AG09309 (cell line): ENCODE measurements around the gene PRR32.

Source experiments
- DNase-seq: peaks from one replicate; pipeline ENCODE4 v3.0.0-alpha.2; 2010; ENCODE audit warnings: low read depth
- H3K4me3 ChIP-seq: 2 replicates; pipeline ENCODE4 v1.5.1; 2011; ENCODE audit warnings: mild to moderate bottlenecking, low read depth, low read length, moderate library complexity; ENCODE audit not compliant: control insufficient read depth
- CTCF ChIP-seq: IDR thresholded peaks from 2 replicates; pipeline ENCODE4 v1.5.1; 2011; ENCODE audit warnings: mild to moderate bottlenecking, low read depth, low read length, inconsistent platforms; ENCODE audit not compliant: insufficient read depth, control insufficient read depth; ENCODE audit errors: missing control alignments

PRR32 gene

DNA sequence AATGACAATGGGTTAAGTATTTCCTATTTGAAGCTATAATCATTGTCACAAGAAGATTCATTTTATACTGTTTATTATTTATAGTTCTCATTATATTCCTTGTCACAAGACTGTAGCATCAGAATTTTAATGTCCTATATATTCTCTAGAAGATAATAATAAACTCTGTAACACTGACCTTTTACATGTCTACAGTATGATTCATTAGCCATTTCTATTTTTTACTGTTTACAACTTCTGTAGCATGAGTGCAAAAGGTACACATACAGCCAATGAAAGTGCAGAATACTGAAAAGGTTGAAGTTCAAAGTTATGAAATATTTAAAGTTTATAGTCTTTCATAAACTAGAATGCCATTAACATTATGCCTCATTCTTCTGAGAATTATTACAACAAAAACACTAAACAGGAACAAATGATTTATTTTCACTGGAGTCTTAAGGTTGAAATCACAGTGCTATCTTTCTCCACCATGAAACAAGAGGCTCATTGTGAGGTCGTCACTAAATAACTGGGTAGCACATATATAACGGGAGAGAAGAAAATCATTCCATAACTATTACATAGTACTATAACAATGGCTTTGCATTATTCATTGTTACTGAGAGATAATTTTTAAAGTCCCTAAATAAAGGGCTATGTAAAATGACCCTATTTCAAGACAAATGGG is 4.9 kb downstream of the PRR32 start:
- TF ChIP-seq CTCF = no peak
- no peak for DNase-seq
- H3K4me3 ChIP-seq = no peak overlapping the region

GRCh38 chrX:126825566-126826193 is 6.2 kb downstream of the PRR32 start:
- H3K4me3 ChIP-seq = no peak overlapping the region
- no peak for DNase-seq
- TF ChIP-seq CTCF = no peak

GRCh38 chrX:126836186-126836585 is 16.7 kb downstream of the PRR32 start:
- H3K4me3 ChIP-seq = no peak overlapping the region
- no peak for DNase-seq
- no peak for TF ChIP-seq CTCF

- no peak for TF ChIP-seq CTCF
- DNase-seq = no peak
- H3K4me3 ChIP-seq = no peak overlapping the region
Measured at GRCh38 chrX:126847143-126847542, 27.6 kb downstream of the PRR32 start.

GRCh38 chrX:126855839-126856524 is 36.5 kb downstream of the PRR32 start:
- H3K4me3 ChIP-seq = no peak overlapping the region
- DNase-seq = no peak
- TF ChIP-seq CTCF = no peak
